Kidney epithelial cell (primary cell): Measurements from ENCODE around the gene SRBD1. TPM values are rescaled to one million over a fixed set of nuclear protein-coding genes. Genes with fewer than 3 reads are reported as not detected.

Experiments used
- DNase-seq: peaks from one replicate; pipeline ENCODE4 v3.0.0-alpha.2; 2010; ENCODE audit warnings: low read depth
- H3K27me3 ChIP-seq: 2 replicates; pipeline ENCODE4 v1.6.0; 2011; ENCODE audit warnings: low read length; ENCODE audit not compliant: control insufficient read depth, insufficient read depth
- H3K36me3 ChIP-seq: 2 replicates; pipeline ENCODE4 v1.5.1; 2011; ENCODE audit warnings: low read length; ENCODE audit not compliant: control insufficient read depth, insufficient read depth
- H3K4me3 ChIP-seq: 2 replicates; pipeline ENCODE4 v1.5.1; 2011; ENCODE audit warnings: low read depth, mild to moderate bottlenecking, control low read depth, low read length
- CTCF ChIP-seq: IDR thresholded peaks from 2 replicates; pipeline ENCODE4 v1.5.1; 2011; ENCODE audit warnings: mild to moderate bottlenecking, moderate library complexity, low read length, control low read depth, inconsistent platforms; ENCODE audit not compliant: insufficient read depth, poor library complexity, severe bottlenecking
- total RNA-seq: library from RNA; depleted of rRNA; stranded (reverse); fragments of >200 nt; gene quantifications from 2 replicates; pipeline ENCODE4 v1.2.3, GENCODE V29; 2015

Gene SRBD1
- total RNA-seq, 1 donor from 2014 or later = 18.4 TPM

GRCh38 chr2:45344502-45344901, 266.6 kb downstream of the SRBD1 start:
- Histone ChIP-seq H3K4me3 (no peak overlapping the region), H3K27me3 (peaks cover 4% of the 10 kb centered on the region), H3K36me3 (no peaks in the 10 kb centered on the region)
- no peak for DNase-seq
- TF ChIP-seq CTCF = no peak

- no peak for TF ChIP-seq CTCF
- Histone ChIP-seq H3K36me3 (no peaks in the 10 kb centered on the region), H3K27me3 (peaks cover 4% of the 10 kb centered on the region), H3K4me3 (no peak overlapping the region)
- no peak for DNase-seq
These were observed 267.0 kb downstream of the SRBD1 start for GRCh38 chr2:45344071-45344470.

DNA sequence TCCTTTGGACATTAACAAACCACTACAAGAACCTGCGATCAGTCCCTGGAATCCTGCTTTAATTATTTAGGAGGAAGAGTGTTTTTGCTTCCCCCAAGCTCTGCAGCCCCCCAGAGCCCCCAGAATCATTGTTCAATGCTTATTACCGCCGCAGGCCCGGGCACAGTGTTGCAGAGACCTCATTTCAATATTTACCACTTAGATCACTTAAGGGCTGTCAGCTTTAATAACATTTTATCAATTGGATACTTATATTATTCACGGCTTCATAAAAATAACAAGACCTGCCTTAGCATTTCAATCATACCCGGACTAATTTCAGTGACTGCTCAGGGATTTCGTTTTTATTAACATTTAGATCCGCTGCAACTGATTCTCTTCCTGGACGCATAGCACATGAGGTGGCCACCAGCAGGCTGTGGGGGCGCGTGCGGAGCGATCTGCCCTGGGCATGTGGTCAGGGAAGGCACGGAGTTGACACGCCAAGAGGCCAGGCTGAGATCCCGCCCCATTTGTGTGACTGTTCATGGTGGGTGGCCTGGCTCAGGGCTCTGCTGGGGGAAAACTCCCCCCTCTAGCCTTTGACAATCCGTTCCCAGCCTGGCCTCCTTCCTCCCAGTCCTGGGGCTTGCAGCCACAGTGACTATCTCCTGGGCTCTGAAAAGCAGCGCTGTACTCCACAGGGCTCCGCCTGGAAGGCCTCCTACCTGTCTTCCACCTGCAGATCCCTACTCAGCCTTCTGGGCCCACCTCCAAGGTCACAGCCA, 267.6 kb downstream of the SRBD1 start:
- no peak for TF ChIP-seq CTCF
- Histone ChIP-seq H3K36me3 (no peaks in the 10 kb centered on the region), H3K4me3 (no peak overlapping the region), H3K27me3 (peaks cover 4% of the 10 kb centered on the region)
- no peak for DNase-seq

DNA sequence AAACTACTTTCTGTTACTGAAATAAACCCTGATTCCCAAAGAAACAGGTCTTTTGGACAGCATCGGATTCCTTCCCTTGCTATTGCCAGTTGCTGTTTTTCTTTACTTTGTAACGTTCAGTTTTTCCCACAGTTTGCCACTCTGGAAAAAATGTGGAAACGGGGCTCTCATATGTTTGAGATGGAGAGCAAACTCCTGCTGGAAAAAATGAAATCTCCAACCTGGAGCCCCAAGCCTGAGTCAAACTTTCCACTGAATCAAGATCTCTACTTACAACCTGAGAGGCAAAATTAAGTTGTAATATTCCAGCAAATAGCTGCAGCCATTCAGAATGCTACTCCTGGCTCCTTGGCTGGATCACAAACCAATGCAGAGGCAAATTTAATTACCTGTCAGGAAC, 270.7 kb downstream of the SRBD1 start:
- peaks cover 4% of the 10 kb centered on the region for H3K27me3 ChIP-seq

DNA sequence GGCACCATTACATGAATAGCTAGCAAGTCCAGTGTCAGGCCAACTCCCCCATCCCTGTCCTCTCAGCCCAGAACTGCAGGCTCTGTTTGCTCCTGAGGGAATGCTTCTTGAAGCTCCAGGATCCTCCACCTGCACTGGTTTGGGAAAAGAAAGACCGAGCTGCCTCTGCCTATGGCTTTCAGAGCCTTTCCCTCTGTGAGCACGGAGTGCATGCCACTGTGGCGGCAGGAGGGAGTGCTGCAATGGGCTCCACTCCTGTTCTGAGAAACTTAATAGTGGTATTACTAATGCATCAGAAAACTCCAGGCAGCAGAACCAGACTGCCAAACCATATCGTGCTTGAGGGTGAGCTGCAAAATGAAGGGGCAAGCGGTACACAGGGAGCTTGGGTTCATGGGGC, 271.8 kb downstream of the SRBD1 start:
- TF ChIP-seq CTCF = no peak
- DNase-seq = no peak
- Histone ChIP-seq H3K4me3 (no peak overlapping the region), H3K27me3 (peaks cover 2% of the 10 kb centered on the region), H3K36me3 (no peaks in the 10 kb centered on the region)

More for the DNA sequence above, 270.7 kb downstream of the SRBD1 start:
- H3K4me3 ChIP-seq = no peak overlapping the region
- H3K36me3 ChIP-seq = no peaks in the 10 kb centered on the region
- TF ChIP-seq CTCF = no peak
- no peak for DNase-seq

Other genes starting within 250 kb of the SRBD1 start
- 21.0 and 28.5 TPM in 2 replicates for gene PRKCE, start 40.4 kb upstream of the SRBD1 start, total RNA-seq